GM20431 (cell line): ENCODE measurements around the gene FAM200C.

ENCODE experiments used
- in situ Hi-C: fragments of 300-500 bp; cut with MseI, MboI; formaldehyde crosslinking; loops from one replicate; pipeline ENCODE4 v1.15.0; 2020; ENCODE audit warnings: low sequenced_read_pairs; ENCODE audit not compliant: unreplicated experiment

FAM200C gene

DNA sequence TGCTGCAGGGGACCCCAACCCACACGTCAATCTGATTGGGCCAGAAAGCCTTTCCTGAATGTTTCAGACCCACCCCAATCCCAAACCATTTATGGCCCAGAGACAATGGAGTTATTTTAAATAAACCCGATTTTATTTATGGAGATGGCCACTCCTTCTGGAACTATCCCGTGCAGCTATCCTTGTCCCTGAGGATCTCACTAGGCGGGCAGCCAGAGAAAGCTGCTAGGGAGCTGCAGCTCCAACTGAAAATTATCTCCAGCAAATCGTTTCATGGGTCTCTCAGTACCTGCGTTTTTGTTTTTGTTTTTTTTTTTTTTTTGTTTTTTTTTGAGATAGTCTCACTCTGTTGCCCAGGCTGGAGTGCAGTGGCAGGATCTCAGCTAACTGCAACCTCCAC is 52.4 kb downstream of the FAM200C start:
- in situ Hi-C loops = loop anchor here (10.0 kb wide), 2 partner anchors 143 to 323 kb away; no protein-coding TSS in a partner anchor
